Effector memory CD4-positive, alpha-beta T cell (primary cell): ENCODE results near the gene MFAP3L.

ENCODE experiments used
- DNase-seq, 3 donors: peaks; one replicate each; pipeline ENCODE4 v3.0.0-alpha.2; 2020
- H3K27ac ChIP-seq: 2 replicates; pipeline ENCODE4 v1.7.0; 2013; ENCODE audit warnings: mild to moderate bottlenecking, low read length, moderate library complexity; ENCODE audit not compliant: insufficient read depth, poor library complexity, severe bottlenecking
- H3K27me3 ChIP-seq: replicated peaks from 2 replicates; pipeline ENCODE4 v1.7.0; 2013; ENCODE audit warnings: mild to moderate bottlenecking, low read length; ENCODE audit not compliant: insufficient read depth, control insufficient read depth, poor library complexity, severe bottlenecking
- H3K36me3 ChIP-seq: 2 replicates; pipeline ENCODE4 v1.7.0; 2013; ENCODE audit warnings: mild to moderate bottlenecking, low read length, moderate library complexity; ENCODE audit not compliant: control insufficient read depth, insufficient read depth
- H3K4me1 ChIP-seq: 2 replicates; pipeline ENCODE4 v1.7.0; 2013; ENCODE audit warnings: low read length, mild to moderate bottlenecking; ENCODE audit not compliant: control insufficient read depth, insufficient read depth, poor library complexity, severe bottlenecking
- H3K4me3 ChIP-seq: 2 replicates; pipeline ENCODE4 v1.7.0; 2013; ENCODE audit warnings: low read length, low read depth, mild to moderate bottlenecking; ENCODE audit not compliant: insufficient read depth, poor library complexity, severe bottlenecking
- H3K9me3 ChIP-seq: 2 replicates; pipeline ENCODE4 v1.7.0; 2013; ENCODE audit warnings: mild to moderate bottlenecking, low read length, moderate library complexity; ENCODE audit not compliant: control insufficient read depth

MFAP3L gene

DNA sequence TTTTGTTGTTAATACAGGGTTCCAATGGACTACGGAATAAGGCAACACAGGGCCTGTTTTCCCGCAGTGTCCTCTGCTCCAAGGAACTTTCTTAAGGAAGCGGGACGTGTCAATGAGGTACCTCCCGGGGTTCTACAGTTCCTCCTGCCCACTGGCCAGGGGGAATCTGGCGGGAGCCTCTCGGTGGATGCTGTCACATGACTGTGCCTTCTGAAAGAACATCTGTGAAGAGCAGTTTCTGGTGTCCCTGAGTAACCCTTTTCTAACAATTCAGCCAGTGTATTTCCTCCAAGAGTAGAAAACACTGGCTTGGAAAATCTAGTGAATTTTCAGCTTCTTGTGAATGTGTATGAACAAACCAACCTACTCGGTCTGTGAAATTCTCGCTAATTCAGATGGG lies 32.7 kb downstream of the MFAP3L start:
- DNase-seq: no peak
- Histone ChIP-seq H3K9me3 (no peaks in the 10 kb centered on the region), H3K27ac (no peak overlapping the region), H3K4me3 (no peak overlapping the region), H3K27me3 (no peaks in the 10 kb centered on the region), H3K36me3 (no peaks in the 10 kb centered on the region), H3K4me1 (no peaks in the 10 kb centered on the region)

DNA sequence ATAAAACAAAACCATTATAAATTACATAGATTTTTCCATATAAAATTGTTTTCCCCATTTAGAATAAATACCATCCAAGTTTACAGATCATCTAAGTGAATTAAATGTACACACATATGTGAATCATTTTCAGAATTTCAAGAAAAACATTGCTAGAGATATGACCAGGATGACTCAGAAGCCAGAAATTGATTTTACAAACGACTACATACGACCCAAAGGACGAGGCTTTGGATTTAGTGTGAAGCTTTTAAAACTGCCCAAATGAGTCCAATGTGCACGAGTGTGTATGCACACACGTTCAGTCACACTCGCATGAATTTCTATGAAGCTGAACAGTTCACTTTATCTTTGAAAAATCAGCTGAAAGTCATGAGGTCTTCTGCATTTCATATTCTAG lies 37.9 kb downstream of the MFAP3L start:
- H3K4me1 ChIP-seq: no peaks in the 10 kb centered on the region
- no peak overlapping the region for H3K4me3 ChIP-seq
- no peaks in the 10 kb centered on the region for H3K36me3 ChIP-seq
- no peaks in the 10 kb centered on the region for H3K27me3 ChIP-seq
- no peak for DNase-seq
- no peak overlapping the region for H3K27ac ChIP-seq
- H3K9me3 ChIP-seq: no peaks in the 10 kb centered on the region

DNA sequence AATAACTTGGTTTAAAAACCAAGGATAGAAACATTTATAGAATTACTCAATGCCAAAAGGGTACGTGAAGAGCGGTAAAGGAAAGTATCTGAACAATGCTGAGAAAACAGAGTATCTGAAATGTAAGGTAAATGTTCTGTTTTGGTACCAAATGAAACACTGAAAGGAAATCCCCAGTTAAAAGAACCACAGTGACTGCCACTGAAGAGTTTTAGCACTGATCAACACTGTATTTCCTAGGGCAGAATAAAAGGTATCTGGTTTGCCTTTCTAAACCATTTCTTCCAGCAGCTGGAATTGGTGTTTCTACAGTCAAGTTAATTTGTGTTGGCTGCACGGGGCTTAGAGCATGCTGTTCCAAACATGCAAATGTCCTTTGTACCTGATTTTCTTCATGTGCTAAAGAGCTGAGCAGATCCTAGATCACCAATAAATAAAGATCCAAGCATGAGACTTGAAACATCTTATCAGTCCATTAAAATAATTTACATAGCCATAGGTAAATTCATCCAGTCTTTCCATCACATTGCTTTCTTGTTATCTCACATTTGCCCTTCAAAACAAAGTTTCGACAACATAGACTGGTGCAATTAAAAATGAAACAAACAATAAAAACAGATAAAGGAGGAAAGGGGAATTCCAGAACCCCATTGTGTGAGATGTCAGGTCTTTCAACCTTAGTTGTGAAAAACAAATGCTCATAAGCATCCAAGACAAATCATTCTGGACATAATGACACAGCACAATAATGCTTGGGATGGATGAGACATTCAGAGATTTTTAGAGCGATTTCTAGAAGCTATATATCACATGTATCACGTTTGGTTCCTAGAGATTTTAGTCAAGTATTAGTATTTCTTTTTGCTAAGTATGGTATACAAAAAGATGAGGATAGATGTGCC lies 38.6 kb downstream of the MFAP3L start:
- Histone ChIP-seq H3K4me1 (no peaks in the 10 kb centered on the region), H3K9me3 (no peaks in the 10 kb centered on the region), H3K4me3 (no peak overlapping the region), H3K27ac (no peak overlapping the region), H3K27me3 (no peaks in the 10 kb centered on the region), H3K36me3 (no peaks in the 10 kb centered on the region)
- no peak for DNase-seq

DNA sequence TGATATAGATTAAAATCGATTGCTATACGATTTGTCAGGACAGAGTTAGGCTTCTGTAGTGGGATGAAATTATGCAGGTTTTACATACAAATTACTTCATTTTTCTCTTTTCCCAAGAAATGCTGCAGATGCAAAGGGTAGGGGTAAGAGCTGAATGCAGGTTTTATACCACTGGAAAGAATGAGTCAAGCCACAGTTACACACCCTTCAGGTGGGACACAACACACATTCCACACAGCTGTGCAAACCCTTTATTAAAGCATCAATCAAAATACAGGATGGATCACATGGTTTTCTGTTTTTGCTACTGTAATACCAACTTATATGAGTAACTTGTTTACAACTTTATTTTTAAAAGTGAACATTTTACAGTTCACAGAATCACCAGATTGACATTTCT lies 39.8 kb downstream of the MFAP3L start:
- H3K36me3 ChIP-seq: no peaks in the 10 kb centered on the region
- H3K27ac ChIP-seq: no peak overlapping the region
- no peaks in the 10 kb centered on the region for H3K9me3 ChIP-seq
- no peaks in the 10 kb centered on the region for H3K27me3 ChIP-seq
- DNase-seq: no peak
- no peak overlapping the region for H3K4me3 ChIP-seq
- H3K4me1 ChIP-seq: no peaks in the 10 kb centered on the region

DNA sequence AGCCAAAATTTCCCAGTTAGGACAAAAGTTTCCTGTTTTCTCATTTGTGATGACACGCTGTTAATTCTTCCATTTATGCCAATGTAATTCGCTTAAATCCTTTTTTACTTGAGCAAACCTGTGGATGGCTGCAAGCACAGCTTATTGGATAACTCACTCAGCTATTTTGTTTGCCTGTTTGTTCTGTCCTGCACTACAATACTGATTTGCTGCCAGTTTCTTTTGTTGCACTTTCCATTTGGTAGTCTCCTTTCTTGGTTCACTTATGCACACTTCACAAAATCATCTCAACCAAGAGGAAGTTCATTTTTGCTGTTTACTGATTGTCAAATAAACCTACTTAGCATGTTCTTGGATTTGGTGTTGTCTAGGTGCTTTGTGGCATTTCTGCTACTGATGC lies 40.3 kb downstream of the MFAP3L start:
- Histone ChIP-seq H3K27ac (no peak overlapping the region), H3K36me3 (no peaks in the 10 kb centered on the region), H3K4me3 (no peak overlapping the region), H3K27me3 (no peaks in the 10 kb centered on the region), H3K9me3 (no peaks in the 10 kb centered on the region), H3K4me1 (no peaks in the 10 kb centered on the region)
- DNase-seq: no peak

DNA sequence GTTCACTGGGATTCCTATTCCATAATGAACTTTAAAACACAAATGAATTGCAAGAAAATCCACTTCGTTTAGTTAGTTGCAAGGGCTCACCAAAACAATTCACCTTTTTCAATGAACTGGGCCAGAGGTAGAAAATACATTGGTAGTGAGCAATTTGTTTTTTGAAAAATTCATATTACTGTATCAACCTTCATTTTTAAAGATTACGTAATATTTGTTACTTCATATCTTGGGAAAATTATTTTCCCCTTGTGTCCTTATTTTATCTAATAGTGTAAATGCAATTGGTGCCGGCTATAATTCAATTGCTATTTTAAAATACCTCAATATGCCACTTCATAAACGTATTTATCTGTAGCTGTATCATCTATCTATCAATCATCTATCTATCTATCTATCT lies 41.5 kb downstream of the MFAP3L start:
- no peak for DNase-seq

DNA sequence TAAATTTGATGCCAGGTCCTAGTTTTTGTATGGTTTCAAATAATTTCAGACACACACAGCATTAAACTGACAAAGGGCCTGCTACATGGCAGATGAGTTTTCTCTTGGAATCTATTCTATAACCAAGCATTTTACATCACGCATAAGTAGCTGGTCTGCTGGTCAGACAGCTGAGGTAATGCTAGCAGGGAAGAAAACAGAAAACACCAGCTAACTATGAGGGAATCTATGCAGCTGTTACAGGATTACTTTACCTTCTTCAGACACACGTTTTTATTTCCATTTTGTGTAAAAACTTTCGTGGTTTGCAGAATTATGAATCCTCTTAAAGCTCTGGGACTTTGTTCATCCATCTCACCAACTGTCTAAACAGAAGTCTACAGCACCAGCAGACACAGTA lies 42.0 kb downstream of the MFAP3L start:
- no peak for DNase-seq
- H3K9me3 ChIP-seq: no peaks in the 10 kb centered on the region
- no peak overlapping the region for H3K4me3 ChIP-seq

More for the DNA sequence above, 41.5 kb downstream of the MFAP3L start:
- Histone ChIP-seq H3K27me3 (no peaks in the 10 kb centered on the region), H3K4me3 (no peak overlapping the region), H3K9me3 (no peaks in the 10 kb centered on the region), H3K36me3 (no peaks in the 10 kb centered on the region), H3K27ac (no peak overlapping the region), H3K4me1 (no peaks in the 10 kb centered on the region)

DNA sequence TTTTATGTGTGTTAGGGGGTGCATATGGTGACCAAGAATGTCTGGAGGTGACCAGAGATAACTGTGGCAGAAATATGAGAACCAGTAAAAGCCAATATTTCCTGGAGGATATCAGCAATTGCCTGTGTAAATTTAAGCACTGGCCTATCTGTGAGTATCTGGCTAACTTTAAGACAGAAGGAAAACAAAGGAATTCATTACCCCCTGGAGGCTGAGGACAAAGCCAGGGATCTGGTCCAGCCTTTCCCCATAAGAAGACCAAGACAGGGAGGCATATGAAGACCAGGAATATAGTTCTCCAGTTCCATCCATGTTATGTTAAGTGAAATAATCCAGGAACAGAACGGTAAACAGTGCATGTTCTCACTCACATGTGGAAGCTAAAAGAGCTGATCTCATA lies 49.2 kb downstream of the MFAP3L start:
- no peak overlapping the region for H3K27ac ChIP-seq
- no peak overlapping the region for H3K4me3 ChIP-seq
- H3K36me3 ChIP-seq: no peaks in the 10 kb centered on the region
- DNase-seq: no peak
- no peaks in the 10 kb centered on the region for H3K9me3 ChIP-seq
- H3K27me3 ChIP-seq: no peaks in the 10 kb centered on the region
- no peaks in the 10 kb centered on the region for H3K4me1 ChIP-seq

More for the DNA sequence above, 42.0 kb downstream of the MFAP3L start:
- H3K36me3 ChIP-seq: no peaks in the 10 kb centered on the region
- no peaks in the 10 kb centered on the region for H3K4me1 ChIP-seq
- no peak overlapping the region for H3K27ac ChIP-seq
- H3K27me3 ChIP-seq: no peaks in the 10 kb centered on the region

DNA sequence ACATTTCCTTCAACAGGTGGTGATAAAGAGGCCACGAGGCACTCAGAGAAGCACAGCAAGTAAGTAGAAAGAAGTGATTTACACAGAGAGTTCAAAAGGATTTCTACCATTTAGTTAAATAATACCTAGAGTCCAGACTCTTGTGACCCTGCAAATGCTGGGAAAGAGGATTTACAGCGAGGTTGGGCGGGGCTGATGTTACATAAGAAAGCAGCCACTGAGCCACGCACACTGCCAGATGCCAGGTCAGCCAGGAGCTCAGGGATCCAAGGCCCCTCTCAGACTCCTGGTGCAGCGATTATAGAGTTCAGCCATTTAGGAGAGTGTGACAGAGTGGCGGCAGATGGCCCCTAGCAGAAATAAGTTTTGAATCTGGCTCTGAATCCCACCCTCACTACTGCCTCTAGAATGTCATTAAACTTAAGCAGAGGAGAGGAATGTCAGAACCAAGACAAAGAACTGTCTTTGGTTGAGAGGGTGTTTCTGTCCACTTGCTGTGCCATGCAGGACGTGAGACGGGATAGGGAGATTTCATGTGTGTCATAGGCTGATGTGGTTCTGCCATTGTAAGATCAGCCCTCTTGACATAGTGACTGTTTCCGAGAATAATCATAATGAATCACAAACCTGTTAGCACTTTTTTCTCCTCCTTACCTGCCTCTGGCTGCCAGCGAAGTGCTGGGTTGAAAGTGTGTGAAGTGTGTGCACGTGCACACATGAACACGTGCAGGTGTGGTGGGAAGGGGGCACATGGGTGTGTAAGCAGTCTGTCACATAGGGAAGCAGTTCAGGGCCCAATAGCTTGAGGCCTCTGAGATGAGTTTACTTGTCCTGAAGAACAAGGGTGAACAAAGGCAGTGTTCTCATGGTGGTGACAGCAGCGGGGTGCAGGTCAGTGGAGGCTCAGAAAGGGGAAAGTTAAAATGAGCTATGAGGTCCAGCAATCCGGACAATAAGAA lies 50.1 kb downstream of the MFAP3L start:
- no peak for DNase-seq
- Histone ChIP-seq H3K36me3 (no peaks in the 10 kb centered on the region), H3K9me3 (no peaks in the 10 kb centered on the region), H3K27me3 (no peaks in the 10 kb centered on the region), H3K4me1 (no peaks in the 10 kb centered on the region), H3K27ac (no peak overlapping the region), H3K4me3 (no peak overlapping the region)
